ENCODE results near the gene BEND7.

The BEND7 gene

GRCh38 chr10:13485623-13486022 lies 43.2 kb downstream of the BEND7 start:
- no peak for DNase-seq
- Histone ChIP-seq H3K27me3 (replicated peaks; ENCODE audit: control insufficient read depth, insufficient read depth, low read length, poor library complexity, severe bottlenecking) (no peaks in the 10 kb centered on the region), H3K4me1 (ENCODE audit: control insufficient read depth, insufficient read depth, low read length, poor library complexity, severe bottlenecking) (no peaks in the 10 kb centered on the region), H3K9me3 (ENCODE audit: control insufficient read depth, low read length) (no peaks in the 10 kb centered on the region), H3K4me3 (ENCODE audit: insufficient read depth, low read depth, low read length, poor library complexity, severe bottlenecking) (no peak overlapping the region), H3K36me3 (ENCODE audit: control insufficient read depth, insufficient read depth, low read length) (no peaks in the 10 kb centered on the region), H3K27ac (ENCODE audit: insufficient read depth, low read length, poor library complexity, severe bottlenecking) (no peak overlapping the region)

DNA sequence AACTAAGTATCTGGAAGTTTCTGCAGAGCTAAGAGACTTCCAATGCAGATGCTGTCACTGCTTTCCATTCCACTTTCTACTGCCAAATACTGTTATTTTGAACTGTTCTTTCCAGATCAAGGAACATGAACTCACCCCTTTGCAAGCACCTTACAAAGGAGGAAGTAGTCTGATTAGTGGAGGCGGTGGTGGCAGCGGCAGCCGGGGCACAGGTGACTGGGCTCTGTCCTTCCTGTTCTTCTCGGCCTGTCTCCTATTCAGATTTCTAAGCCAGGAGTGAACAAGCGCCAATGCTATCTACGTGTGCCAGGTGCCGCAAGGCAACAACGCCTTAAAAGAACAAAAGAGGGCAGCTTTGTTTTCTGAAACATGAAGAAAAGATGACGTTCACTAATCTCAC lies 44.9 kb downstream of the BEND7 start:
- Histone ChIP-seq H3K4me1 (ENCODE audit: control insufficient read depth, insufficient read depth, low read length, poor library complexity, severe bottlenecking) (no peaks in the 10 kb centered on the region), H3K27me3 (replicated peaks; ENCODE audit: control insufficient read depth, insufficient read depth, low read length, poor library complexity, severe bottlenecking) (no peaks in the 10 kb centered on the region)
- no peak for DNase-seq

DNA sequence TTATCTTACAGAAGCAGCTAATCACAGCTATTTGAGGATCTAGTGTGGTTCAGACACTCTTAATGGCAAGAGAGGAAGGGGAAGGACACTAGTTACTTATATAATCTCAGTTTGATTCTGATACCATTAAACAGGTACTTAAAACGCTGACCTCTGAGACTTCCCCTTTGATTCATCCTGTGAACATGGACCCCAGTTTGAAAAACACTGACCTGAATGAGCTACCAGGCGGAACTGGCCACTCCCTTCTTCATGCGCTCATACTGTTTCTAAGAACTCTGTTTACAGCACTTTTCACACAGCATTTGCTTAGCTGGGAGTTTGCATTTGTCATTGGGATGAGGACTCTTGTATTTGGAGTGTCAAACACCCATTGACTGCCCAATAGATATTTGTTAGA lies 45.7 kb downstream of the BEND7 start:
- Histone ChIP-seq H3K4me3 (ENCODE audit: insufficient read depth, low read depth, low read length, poor library complexity, severe bottlenecking) (no peak overlapping the region), H3K27me3 (replicated peaks; ENCODE audit: control insufficient read depth, insufficient read depth, low read length, poor library complexity, severe bottlenecking) (no peaks in the 10 kb centered on the region), H3K9me3 (ENCODE audit: control insufficient read depth, low read length) (no peaks in the 10 kb centered on the region), H3K27ac (ENCODE audit: insufficient read depth, low read length, poor library complexity, severe bottlenecking) (no peak overlapping the region), H3K36me3 (ENCODE audit: control insufficient read depth, insufficient read depth, low read length) (no peaks in the 10 kb centered on the region), H3K4me1 (ENCODE audit: control insufficient read depth, insufficient read depth, low read length, poor library complexity, severe bottlenecking) (no peaks in the 10 kb centered on the region)
- no peak for DNase-seq

More for the DNA sequence above, 44.9 kb downstream of the BEND7 start:
- Histone ChIP-seq H3K36me3 (ENCODE audit: control insufficient read depth, insufficient read depth, low read length) (no peaks in the 10 kb centered on the region), H3K4me3 (ENCODE audit: insufficient read depth, low read depth, low read length, poor library complexity, severe bottlenecking) (no peak overlapping the region), H3K27ac (ENCODE audit: insufficient read depth, low read length, poor library complexity, severe bottlenecking) (no peak overlapping the region), H3K9me3 (ENCODE audit: control insufficient read depth, low read length) (no peaks in the 10 kb centered on the region)

- Histone ChIP-seq H3K9me3 (ENCODE audit: control insufficient read depth, low read length) (no peaks in the 10 kb centered on the region), H3K36me3 (ENCODE audit: control insufficient read depth, insufficient read depth, low read length) (no peaks in the 10 kb centered on the region), H3K4me1 (ENCODE audit: control insufficient read depth, insufficient read depth, low read length, poor library complexity, severe bottlenecking) (no peaks in the 10 kb centered on the region)
Observed at GRCh38 chr10:13481690-13482089, 47.1 kb downstream of the BEND7 start.

DNA sequence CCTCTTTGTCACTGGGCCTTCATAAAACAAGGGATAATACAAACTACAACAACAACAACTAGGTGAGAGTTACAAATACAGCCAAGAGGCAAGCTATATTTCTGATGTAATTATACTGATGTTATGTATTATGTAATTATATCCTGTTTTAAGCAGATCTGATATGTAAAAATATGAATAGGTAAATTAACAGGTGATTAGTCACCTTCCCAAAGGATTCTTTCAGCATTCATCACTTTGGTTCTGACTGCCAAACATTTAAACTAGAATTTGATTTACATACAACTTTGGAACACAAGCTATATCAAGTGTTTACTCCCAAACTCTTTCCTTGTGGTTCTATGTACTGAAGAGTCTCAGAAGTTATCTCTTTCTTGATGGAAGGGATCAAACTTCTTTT lies 53.7 kb downstream of the BEND7 start:
- no peak overlapping the region for H3K27ac ChIP-seq (ENCODE audit: insufficient read depth, low read length, poor library complexity, severe bottlenecking)
- no peak overlapping the region for H3K4me3 ChIP-seq (ENCODE audit: insufficient read depth, low read depth, low read length, poor library complexity, severe bottlenecking)
- H3K4me1 ChIP-seq (ENCODE audit: control insufficient read depth, insufficient read depth, low read length, poor library complexity, severe bottlenecking) = no peaks in the 10 kb centered on the region
- no peaks in the 10 kb centered on the region for H3K36me3 ChIP-seq (ENCODE audit: control insufficient read depth, insufficient read depth, low read length)
- DNase-seq = no peak
- H3K27me3 ChIP-seq (replicated peaks; ENCODE audit: control insufficient read depth, insufficient read depth, low read length, poor library complexity, severe bottlenecking) = no peaks in the 10 kb centered on the region
- no peaks in the 10 kb centered on the region for H3K9me3 ChIP-seq (ENCODE audit: control insufficient read depth, low read length)

More at GRCh38 chr10:13481690-13482089, 47.1 kb downstream of the BEND7 start:
- no peak overlapping the region for H3K4me3 ChIP-seq (ENCODE audit: insufficient read depth, low read depth, low read length, poor library complexity, severe bottlenecking)
- H3K27me3 ChIP-seq (replicated peaks; ENCODE audit: control insufficient read depth, insufficient read depth, low read length, poor library complexity, severe bottlenecking) = no peaks in the 10 kb centered on the region
- DNase-seq = no peak
- H3K27ac ChIP-seq (ENCODE audit: insufficient read depth, low read length, poor library complexity, severe bottlenecking) = no peak overlapping the region

- Histone ChIP-seq H3K4me1 (ENCODE audit: control insufficient read depth, insufficient read depth, low read length, poor library complexity, severe bottlenecking) (no peaks in the 10 kb centered on the region), H3K27ac (ENCODE audit: insufficient read depth, low read length, poor library complexity, severe bottlenecking) (no peak overlapping the region), H3K27me3 (replicated peaks; ENCODE audit: control insufficient read depth, insufficient read depth, low read length, poor library complexity, severe bottlenecking) (no peaks in the 10 kb centered on the region), H3K9me3 (ENCODE audit: control insufficient read depth, low read length) (no peaks in the 10 kb centered on the region), H3K36me3 (ENCODE audit: control insufficient read depth, insufficient read depth, low read length) (no peaks in the 10 kb centered on the region), H3K4me3 (ENCODE audit: insufficient read depth, low read depth, low read length, poor library complexity, severe bottlenecking) (no peak overlapping the region)
- no peak for DNase-seq
Observed at GRCh38 chr10:13473986-13474385, 54.8 kb downstream of the BEND7 start.

DNA sequence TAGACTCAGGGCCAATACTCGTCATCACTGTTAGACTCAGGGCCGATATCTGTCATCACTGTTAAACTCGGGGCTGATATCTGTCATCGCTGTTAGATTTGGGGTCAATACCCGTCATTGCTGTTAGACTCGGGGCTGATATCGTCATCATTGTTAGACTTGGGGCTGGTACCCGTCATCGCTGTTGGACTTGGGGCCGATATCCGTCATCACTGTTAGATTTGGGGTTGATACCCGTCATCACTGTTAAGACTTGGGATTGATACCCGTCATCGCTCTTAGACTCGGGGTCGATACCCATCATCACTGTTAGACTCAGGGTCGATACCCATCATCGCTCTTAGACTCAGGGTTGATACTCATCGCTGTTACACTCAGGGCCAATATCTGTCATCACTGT lies 56.5 kb downstream of the BEND7 start:
- H3K9me3 ChIP-seq (ENCODE audit: control insufficient read depth, low read length) = no peaks in the 10 kb centered on the region
- no peak overlapping the region for H3K4me3 ChIP-seq (ENCODE audit: insufficient read depth, low read depth, low read length, poor library complexity, severe bottlenecking)
- no peaks in the 10 kb centered on the region for H3K36me3 ChIP-seq (ENCODE audit: control insufficient read depth, insufficient read depth, low read length)
- DNase-seq = no peak
- no peaks in the 10 kb centered on the region for H3K27me3 ChIP-seq (replicated peaks; ENCODE audit: control insufficient read depth, insufficient read depth, low read length, poor library complexity, severe bottlenecking)
- H3K4me1 ChIP-seq (ENCODE audit: control insufficient read depth, insufficient read depth, low read length, poor library complexity, severe bottlenecking) = no peaks in the 10 kb centered on the region
- no peak overlapping the region for H3K27ac ChIP-seq (ENCODE audit: insufficient read depth, low read length, poor library complexity, severe bottlenecking)

DNA sequence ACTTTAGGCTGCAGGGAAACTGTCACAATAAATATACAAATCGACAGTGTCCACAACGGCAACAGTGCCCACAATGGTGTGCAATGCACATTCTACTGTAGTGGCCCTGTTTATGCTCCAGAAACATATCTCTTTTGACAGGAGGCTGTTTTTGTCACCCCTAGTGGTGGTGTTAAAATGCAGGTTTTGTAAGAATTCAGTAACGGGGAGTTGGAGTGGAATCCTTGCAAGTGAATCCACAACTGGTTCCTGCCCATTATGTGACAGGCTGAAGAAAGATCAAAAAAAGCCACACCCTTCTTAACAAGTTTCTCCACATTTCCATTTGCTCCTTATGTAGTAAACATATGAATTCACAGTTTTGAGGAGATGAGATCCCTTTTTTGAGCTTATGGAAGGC lies 58.5 kb downstream of the BEND7 start:
- Histone ChIP-seq H3K36me3 (ENCODE audit: control insufficient read depth, insufficient read depth, low read length) (no peaks in the 10 kb centered on the region), H3K9me3 (ENCODE audit: control insufficient read depth, low read length) (no peaks in the 10 kb centered on the region), H3K4me3 (ENCODE audit: insufficient read depth, low read depth, low read length, poor library complexity, severe bottlenecking) (no peak overlapping the region), H3K27me3 (replicated peaks; ENCODE audit: control insufficient read depth, insufficient read depth, low read length, poor library complexity, severe bottlenecking) (no peaks in the 10 kb centered on the region), H3K27ac (ENCODE audit: insufficient read depth, low read length, poor library complexity, severe bottlenecking) (no peak overlapping the region), H3K4me1 (ENCODE audit: control insufficient read depth, insufficient read depth, low read length, poor library complexity, severe bottlenecking) (no peaks in the 10 kb centered on the region)
- no peak for DNase-seq

- H3K4me1 ChIP-seq (ENCODE audit: control insufficient read depth, insufficient read depth, low read length, poor library complexity, severe bottlenecking) = no peaks in the 10 kb centered on the region
- H3K27me3 ChIP-seq (replicated peaks; ENCODE audit: control insufficient read depth, insufficient read depth, low read length, poor library complexity, severe bottlenecking) = no peaks in the 10 kb centered on the region
- H3K4me3 ChIP-seq (ENCODE audit: insufficient read depth, low read depth, low read length, poor library complexity, severe bottlenecking) = no peak overlapping the region
- no peak for DNase-seq
- H3K9me3 ChIP-seq (ENCODE audit: control insufficient read depth, low read length) = no peaks in the 10 kb centered on the region
- no peaks in the 10 kb centered on the region for H3K36me3 ChIP-seq (ENCODE audit: control insufficient read depth, insufficient read depth, low read length)
- H3K27ac ChIP-seq (ENCODE audit: insufficient read depth, low read length, poor library complexity, severe bottlenecking) = no peak overlapping the region
Observed at GRCh38 chr10:13462551-13462950, 66.3 kb downstream of the BEND7 start.

GRCh38 chr10:13458687-13459012 lies 70.2 kb downstream of the BEND7 start:
- Histone ChIP-seq H3K27ac (ENCODE audit: insufficient read depth, low read length, poor library complexity, severe bottlenecking) (no peak overlapping the region), H3K9me3 (ENCODE audit: control insufficient read depth, low read length) (no peaks in the 10 kb centered on the region), H3K36me3 (ENCODE audit: control insufficient read depth, insufficient read depth, low read length) (no peaks in the 10 kb centered on the region), H3K27me3 (replicated peaks; ENCODE audit: control insufficient read depth, insufficient read depth, low read length, poor library complexity, severe bottlenecking) (no peaks in the 10 kb centered on the region), H3K4me1 (ENCODE audit: control insufficient read depth, insufficient read depth, low read length, poor library complexity, severe bottlenecking) (no peaks in the 10 kb centered on the region), H3K4me3 (ENCODE audit: insufficient read depth, low read depth, low read length, poor library complexity, severe bottlenecking) (no peak overlapping the region)
- no peak for DNase-seq

All from effector memory CD4-positive, alpha-beta T cell (primary cell).